ENCODE measurements around the gene RALB. TPM values are rescaled to one million over a fixed set of nuclear protein-coding genes. Genes with fewer than 3 reads are reported as not detected.

Gene RALB
- total and polyA plus RNA-seq, 2 experiments from 2014 or later: 15.2 to 17.4 TPM

DNA sequence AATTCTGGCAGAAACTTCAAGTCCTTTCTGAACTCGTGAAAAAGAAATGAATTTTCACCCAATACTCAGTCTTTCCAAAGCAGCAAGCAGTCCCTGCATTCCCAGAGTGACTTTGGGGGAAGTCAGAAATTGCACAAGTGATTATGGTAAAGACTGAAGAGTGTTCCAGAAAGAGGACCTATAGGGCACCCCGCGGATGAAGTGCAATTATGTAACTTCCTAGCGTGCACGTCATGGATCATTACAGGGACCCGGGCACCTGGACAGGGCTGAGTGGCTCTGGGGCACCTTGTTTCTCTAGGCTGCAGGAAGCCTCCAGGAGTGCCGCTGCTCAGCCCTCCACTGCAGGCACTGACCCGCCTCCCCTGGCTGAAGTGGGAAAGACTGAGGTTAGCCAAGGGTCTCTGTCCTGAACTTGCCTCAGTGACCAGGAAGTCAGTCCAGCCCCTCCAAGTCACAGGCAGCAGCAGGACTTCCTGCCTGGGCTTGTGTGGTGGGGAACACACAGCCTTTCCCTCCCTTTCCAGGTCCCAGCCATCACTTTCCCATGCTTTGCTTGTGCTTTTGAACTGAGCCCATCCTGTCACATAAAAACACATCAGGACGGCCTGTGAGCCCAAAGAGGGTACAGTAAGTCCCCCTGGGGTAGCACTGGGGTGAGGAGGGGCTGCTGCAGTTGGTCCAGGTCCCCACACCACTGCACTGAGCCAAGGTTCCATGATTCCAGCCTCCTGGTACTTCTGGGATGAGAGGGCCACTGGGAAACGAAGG, 49.2 kb upstream of the RALB start:
- H3K36me3 Mint-ChIP-seq (ENCODE audit: low read depth): peaks cover 3% of the 10 kb centered on the region; the same call in 1 of the 3 replicates
- H3K27ac ChIP-seq (ENCODE audit: low read depth): no peak overlapping the region
- no peaks in the 10 kb centered on the region; the same call in 1 of the 2 replicates for H4K20me1 ChIP-seq (replicated peaks; ENCODE audit: insufficient read depth)

More for the DNA sequence above, 49.2 kb upstream of the RALB start:
- H3K4me1 ChIP-seq (ENCODE audit: insufficient read depth): no peaks in the 10 kb centered on the region
- H3K79me2 ChIP-seq (replicated peaks; ENCODE audit: insufficient read depth): no peaks in the 10 kb centered on the region
- no peak overlapping the region for H3K4me3 ChIP-seq
- no peak for DNase-seq (ENCODE audit: low spot score)
- no peak overlapping the region for H2AFZ ChIP-seq
- TF ChIP-seq ETS1 (IDR thresholded peaks at IDR 0.05): no peak
- TF ChIP-seq JUNB (IDR thresholded peaks at IDR 0.05; ENCODE audit: unreplicated experiment): no peak
- no peak for TF ChIP-seq POLR2AphosphoS5 (IDR thresholded peaks at IDR 0.05; ENCODE audit: low read depth)
- no peak for TF ChIP-seq ZNF114 (CRISPR knock-in tag; IDR thresholded peaks at IDR 0.05)
- no peak for TF ChIP-seq ZNF462 (CRISPR knock-in tag; IDR thresholded peaks at IDR 0.05)
- no peak for TF ChIP-seq CTCF (conservative IDR thresholded peaks at IDR 0.05; ENCODE audit: low read depth in 2 of 2)
- no peak for TF ChIP-seq EZH2phosphoT487 (IDR thresholded peaks at IDR 0.05; ENCODE audit: unreplicated experiment)
- TF ChIP-seq ZNF331 (CRISPR knock-in tag; IDR thresholded peaks at IDR 0.05; ENCODE audit: low read depth): no peak
- TF ChIP-seq REST (IDR thresholded peaks at IDR 0.05; ENCODE audit: unreplicated experiment): no peak
- no peak for TF ChIP-seq EZH2 (IDR thresholded peaks at IDR 0.05; ENCODE audit: low read depth, unreplicated experiment)
- TF ChIP-seq NANOG (IDR thresholded peaks at IDR 0.05; ENCODE audit: borderline replicate concordance): no peak
- no peak for TF ChIP-seq CREB1 (CRISPR knock-in tag; IDR thresholded peaks at IDR 0.05; ENCODE audit: low read depth)
- TF ChIP-seq STAT1 (IDR thresholded peaks at IDR 0.05; ENCODE audit: unreplicated experiment): no peak
- ATAC-seq: 0 out of 3 replicates have a peak, but pooled peaks have one; percentile 9
- Mint-ChIP-seq H3K27ac (no peak overlapping the region), H3K9me3 (peaks cover 3% of the 10 kb centered on the region), H3K27me3 (ENCODE audit: insufficient read depth, low read depth, poor library complexity) (peaks cover 10% of the 10 kb centered on the region), H3K4me1 (peaks cover 5% of the 10 kb centered on the region), H3K4me3 (no peak overlapping the region)
- no peaks in the 10 kb centered on the region for H3K9me2 ChIP-seq (ENCODE audit: insufficient read depth)
- H3K27me3 ChIP-seq (ENCODE audit: insufficient read depth): no peaks in the 10 kb centered on the region
- no peaks in the 10 kb centered on the region for H3F3A ChIP-seq (replicated peaks; ENCODE audit: low read depth)
- H3K4me2 ChIP-seq: no peak overlapping the region
- no peaks in the 10 kb centered on the region for H3K36me3 ChIP-seq (ENCODE audit: insufficient read depth)

Measured in GM23338 (cell line).